ENCODE data around the gene GCNT4.

DNA sequence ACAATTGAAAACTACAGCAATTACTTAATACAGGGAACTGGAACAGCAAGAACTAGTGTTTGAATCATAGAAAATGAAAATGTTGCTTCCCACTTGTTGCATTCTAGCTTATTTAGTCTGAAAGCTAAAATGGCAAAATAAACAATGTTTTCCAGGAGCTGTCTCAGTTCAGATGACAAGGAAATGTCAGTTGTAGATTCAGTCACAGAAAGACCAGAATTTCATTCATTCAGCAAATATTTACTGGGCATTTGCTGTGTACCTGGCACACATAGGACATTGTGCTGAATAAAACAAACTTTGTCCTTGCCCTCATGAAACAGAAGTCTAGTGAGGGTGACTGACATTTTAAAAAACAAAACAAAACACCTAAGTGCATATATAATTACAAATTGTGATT, 41.5 kb downstream of the GCNT4 start:
- TF ChIP-seq FOS (IDR thresholded peaks at IDR 0.05; ENCODE audit: borderline replicate concordance, insufficient read depth, low read length) (no peak), GATA2 (IDR thresholded peaks at IDR 0.05; ENCODE audit: insufficient read depth, insufficient read length, low read depth, low read length) (no peak)
